Stimulated activated CD4-positive, alpha-beta T cell treated with anti-CD3 and anti-CD28 coated beads, Interleukin-4, amount 100 ng/mL, for 24 hours (primary cell): Measurements from ENCODE around the gene RAX2.
"Not testable (repeated sequence)": the region's sequence is repeated elsewhere in the genome, so short reads cannot be mapped to it uniquely, and the experiment has no call there.

Experiments
- DNase-seq: peaks from one replicate; pipeline ENCODE4 v3.0.0-alpha.2; 2020

The RAX2 gene

GRCh38 chr19:3757705-3758104 lies 14.3 kb downstream of the RAX2 start:
- DNase-seq = not testable (repeated sequence)

- DNase-seq = no peak
These were observed 18.2 kb downstream of the RAX2 start for GRCh38 chr19:3753631-3754410.

- DNase-seq = no peak
These were observed 19.5 kb downstream of the RAX2 start for GRCh38 chr19:3752492-3752891.

GRCh38 chr19:3751236-3751635 lies 20.8 kb downstream of the RAX2 start:
- DNase-seq = no peak

GRCh38 chr19:3750211-3750610 lies 21.8 kb downstream of the RAX2 start:
- no peak for DNase-seq

- no peak for DNase-seq
These were observed 23.1 kb downstream of the RAX2 start for GRCh38 chr19:3748965-3749364.

- DNase-seq = no peak
These were observed 25.5 kb downstream of the RAX2 start for GRCh38 chr19:3746371-3747056.

GRCh38 chr19:3745363-3746045 lies 26.5 kb downstream of the RAX2 start:
- no peak for DNase-seq

GRCh38 chr19:3743486-3743885 lies 28.5 kb downstream of the RAX2 start:
- DNase-seq = no peak

GRCh38 chr19:3740431-3740830 lies 31.6 kb downstream of the RAX2 start:
- no peak for DNase-seq

- no peak for DNase-seq
These were observed 33.4 kb downstream of the RAX2 start for GRCh38 chr19:3738477-3739220.

GRCh38 chr19:3737487-3738205 lies 34.4 kb downstream of the RAX2 start:
- DNase-seq = no peak

- no peak for DNase-seq
These were observed 35.8 kb downstream of the RAX2 start for GRCh38 chr19:3736106-3736724.

GRCh38 chr19:3734310-3734600 lies 37.8 kb downstream of the RAX2 start:
- no peak for DNase-seq

GRCh38 chr19:3733549-3734309 lies 38.3 kb downstream of the RAX2 start:
- no peak for DNase-seq

GRCh38 chr19:3732108-3732507 lies 39.9 kb downstream of the RAX2 start:
- DNase-seq = no peak

- DNase-seq = no peak
These were observed 41.5 kb downstream of the RAX2 start for GRCh38 chr19:3730457-3730958.

GRCh38 chr19:3725640-3726310 lies 46.3 kb downstream of the RAX2 start:
- DNase-seq = no peak

GRCh38 chr19:3725121-3725520 lies 46.9 kb downstream of the RAX2 start:
- no peak for DNase-seq

GRCh38 chr19:3723883-3724282 lies 48.1 kb downstream of the RAX2 start:
- no peak for DNase-seq

GRCh38 chr19:3723110-3723488 lies 48.9 kb downstream of the RAX2 start:
- DNase-seq = no peak
